COLO668 (cell line): ENCODE data around the gene WDR7.

Experiments used
- DNase-seq: peaks from one replicate; lab custom pipeline; 2025; ENCODE audit not compliant: unreplicated experiment; lab: John Stamatoyannopoulos, UW

The WDR7 gene

GRCh38 chr18:56789889-56790180 lies 138.7 kb downstream of the WDR7 start:
- no peak for DNase-seq

GRCh38 chr18:56795381-56795780 lies 144.2 kb downstream of the WDR7 start:
- DNase-seq = no peak

GRCh38 chr18:56799756-56800155 lies 148.6 kb downstream of the WDR7 start:
- DNase-seq = no peak

GRCh38 chr18:56803051-56803450 lies 151.9 kb downstream of the WDR7 start:
- no peak for DNase-seq

GRCh38 chr18:56804395-56804794 lies 153.2 kb downstream of the WDR7 start:
- no peak for DNase-seq

GRCh38 chr18:56807901-56808300 lies 156.7 kb downstream of the WDR7 start:
- DNase-seq = no peak

GRCh38 chr18:56812674-56813073 lies 161.5 kb downstream of the WDR7 start:
- no peak for DNase-seq

GRCh38 chr18:56815926-56816325 lies 164.8 kb downstream of the WDR7 start:
- DNase-seq = no peak

- DNase-seq = no peak
These were observed 172.9 kb downstream of the WDR7 start for GRCh38 chr18:56823986-56824565.

- no peak for DNase-seq
These were observed 174.2 kb downstream of the WDR7 start for GRCh38 chr18:56825321-56825720.

- DNase-seq = no peak
These were observed 174.7 kb downstream of the WDR7 start for GRCh38 chr18:56825878-56826277.

GRCh38 chr18:56831988-56832387 lies 180.8 kb downstream of the WDR7 start:
- no peak for DNase-seq

- DNase-seq = no peak
These were observed 184.2 kb downstream of the WDR7 start for GRCh38 chr18:56835331-56835730.

- no peak for DNase-seq
These were observed 185.0 kb downstream of the WDR7 start for GRCh38 chr18:56836173-56836572.

GRCh38 chr18:56841836-56842235 lies 190.7 kb downstream of the WDR7 start:
- no peak for DNase-seq

- DNase-seq = no peak
These were observed 192.1 kb downstream of the WDR7 start for GRCh38 chr18:56843241-56843640.

- DNase-seq = no peak
These were observed 193.4 kb downstream of the WDR7 start for GRCh38 chr18:56844556-56844955.

- no peak for DNase-seq
These were observed 200.6 kb downstream of the WDR7 start for GRCh38 chr18:56851774-56852173.

- DNase-seq = no peak
These were observed 202.8 kb downstream of the WDR7 start for GRCh38 chr18:56853961-56854360.

GRCh38 chr18:56861244-56861643 lies 210.1 kb downstream of the WDR7 start:
- no peak for DNase-seq

- peak; percentile 25 for DNase-seq
These were observed 218.1 kb downstream of the WDR7 start for GRCh38 chr18:56869189-56869777.

GRCh38 chr18:56870982-56871381 lies 219.8 kb downstream of the WDR7 start:
- DNase-seq = no peak

GRCh38 chr18:56872140-56872539 lies 221.0 kb downstream of the WDR7 start:
- no peak for DNase-seq
